H9 (cell line): ENCODE data around the gene OR6B2. TPM values are rescaled to one million over a fixed set of nuclear protein-coding genes. Genes with fewer than 3 reads are reported as not detected.

Experiments used
- DNase-seq: peaks from one replicate; pipeline ENCODE4 v3.0.0-alpha.2; 2017
- H2AFZ ChIP-seq: one replicate; pipeline ENCODE4 v1.6.1; 2013; ENCODE audit warnings: mild to moderate bottlenecking, low read length, control low read depth, moderate library complexity
- H2AK5ac ChIP-seq: 2 replicates; pipeline ENCODE4 v1.6.1; 2013; ENCODE audit warnings: low read length, control low read depth, mixed read lengths; ENCODE audit not compliant: insufficient read length
- H2BK120ac ChIP-seq: one replicate; pipeline ENCODE4 v1.6.1; 2013; ENCODE audit warnings: low read depth, mild to moderate bottlenecking, low read length, control low read depth, inconsistent platforms; ENCODE audit not compliant: poor library complexity, severe bottlenecking
- H2BK12ac ChIP-seq: 2 replicates; pipeline ENCODE4 v1.6.1; 2013; ENCODE audit warnings: low read length, control low read depth, mixed read lengths, low read depth; ENCODE audit not compliant: insufficient read length
- H2BK15ac ChIP-seq: 2 replicates; pipeline ENCODE4 v1.6.1; 2013; ENCODE audit warnings: low read depth, low read length, control low read depth
- H2BK20ac ChIP-seq: one replicate; pipeline ENCODE4 v1.6.1; 2013; ENCODE audit warnings: low read depth, mild to moderate bottlenecking, low read length, control low read depth, inconsistent platforms; ENCODE audit not compliant: poor library complexity, severe bottlenecking
- H2BK5ac ChIP-seq: 2 replicates; pipeline ENCODE4 v1.6.1; 2013; ENCODE audit warnings: low read length, control low read depth, mixed read lengths; ENCODE audit not compliant: insufficient read length
- H3K14ac ChIP-seq: 2 replicates; pipeline ENCODE4 v1.6.1; 2013; ENCODE audit warnings: low read length, control low read depth; ENCODE audit not compliant: insufficient read depth
- H3K18ac ChIP-seq: 2 replicates; pipeline ENCODE4 v1.6.1; 2013; ENCODE audit warnings: low read depth, mild to moderate bottlenecking, mixed read lengths, low read length, control low read depth; ENCODE audit not compliant: insufficient read length
- H3K23ac ChIP-seq: 2 replicates; pipeline ENCODE4 v1.6.1; 2013; ENCODE audit warnings: low read length, control low read depth, mixed read lengths, low read depth; ENCODE audit not compliant: insufficient read length
- H3K23me2 ChIP-seq: 2 replicates; pipeline ENCODE4 v1.6.1; 2013; ENCODE audit warnings: low read depth, mild to moderate bottlenecking, mixed read lengths, low read length, control low read depth; ENCODE audit not compliant: insufficient read length, poor library complexity, severe bottlenecking
- H3K27ac ChIP-seq: 2 replicates; pipeline ENCODE4 v1.5.1; 2013; ENCODE audit warnings: low read length, control low read depth, mixed read lengths, low read depth; ENCODE audit not compliant: insufficient read length
- H3K27me3 ChIP-seq: 2 replicates; pipeline ENCODE4 v1.6.1; 2013; ENCODE audit warnings: low read length, control low read depth, inconsistent platforms; ENCODE audit not compliant: insufficient read depth
- H3K4ac ChIP-seq: 2 replicates; pipeline ENCODE4 v1.6.1; 2013; ENCODE audit warnings: low read depth, mild to moderate bottlenecking, control low read depth, inconsistent platforms, low read length, moderate library complexity
- H3K4me1 ChIP-seq: 2 replicates; pipeline ENCODE4 v1.6.1; 2013; ENCODE audit warnings: low read length, control low read depth, inconsistent platforms; ENCODE audit not compliant: insufficient read depth
- H3K4me2 ChIP-seq: 2 replicates; pipeline ENCODE4 v1.6.1; 2013; ENCODE audit warnings: low read length, control low read depth, mixed read lengths; ENCODE audit not compliant: insufficient read length, insufficient read depth
- H3K56ac ChIP-seq: 2 replicates; pipeline ENCODE4 v1.6.1; 2013; ENCODE audit warnings: low read depth, mild to moderate bottlenecking, mixed read lengths, low read length, control low read depth; ENCODE audit not compliant: insufficient read length
- H3K79me1 ChIP-seq: 2 replicates; pipeline ENCODE4 v1.6.1; 2013; ENCODE audit warnings: low read depth, mild to moderate bottlenecking, moderate library complexity, low read length, control low read depth, inconsistent platforms; ENCODE audit not compliant: insufficient read depth, poor library complexity, severe bottlenecking
- H3K79me2 ChIP-seq: 2 replicates; pipeline ENCODE4 v1.6.1; 2013; ENCODE audit warnings: low read length, control low read depth, inconsistent platforms; ENCODE audit not compliant: insufficient read depth
- H3K9ac ChIP-seq: 2 replicates; pipeline ENCODE4 v1.6.1; 2013; ENCODE audit warnings: low read length, control low read depth, mixed read lengths; ENCODE audit not compliant: insufficient read length; ENCODE audit errors: extremely low read depth
- H3K9me3 ChIP-seq: one replicate; pipeline ENCODE4 v1.6.1; 2013; ENCODE audit warnings: low read depth, low read length, inconsistent platforms; ENCODE audit not compliant: control insufficient read depth
- H3T11ph ChIP-seq: one replicate; pipeline ENCODE4 v1.6.1; 2013; ENCODE audit warnings: mild to moderate bottlenecking, low read length, control low read depth, inconsistent platforms
- H4K20me1 ChIP-seq: one replicate; pipeline ENCODE4 v1.6.1; 2013; ENCODE audit not compliant: control insufficient read depth, insufficient read length, insufficient read depth
- H4K5ac ChIP-seq: 2 replicates; pipeline ENCODE4 v1.6.1; 2013; ENCODE audit warnings: low read depth, mild to moderate bottlenecking, mixed read lengths, low read length, control low read depth; ENCODE audit not compliant: insufficient read length
- H4K8ac ChIP-seq: replicated peaks from 2 replicates; pipeline ENCODE4 v1.6.1; 2013; ENCODE audit warnings: low read length, control low read depth, mixed read lengths, low read depth; ENCODE audit not compliant: insufficient read length
- H4K91ac ChIP-seq: 2 replicates; pipeline ENCODE4 v1.6.1; 2013; ENCODE audit warnings: low read depth, mild to moderate bottlenecking, moderate library complexity, mixed read lengths, low read length, control low read depth; ENCODE audit not compliant: insufficient read length
- H3K27ac Mint-ChIP-seq, 3 experiments: 2 replicates in 2 of 3; 3 replicates in 1 of 3; pipeline ENCODE4 v1.8.0; 2020 to 2021; ENCODE audit warnings: mixed read lengths in 3 of 3, mild to moderate bottlenecking in 1 of 3, moderate library complexity in 1 of 3
- H3K27me3 Mint-ChIP-seq: 2 replicates; pipeline ENCODE4 v1.8.0; 2021; ENCODE audit warnings: low read depth, mild to moderate bottlenecking, moderate library complexity, mixed read lengths
- H3K36me3 Mint-ChIP-seq, 3 experiments: 2 replicates in 2 of 3; 3 replicates in 1 of 3; pipeline ENCODE4 v1.8.0; 2020 to 2021; ENCODE audit warnings: low read depth in 3 of 3, mixed read lengths in 3 of 3; ENCODE audit not compliant: insufficient read depth in 1 of 3
- H3K4me1 Mint-ChIP-seq, 2 experiments: 2 replicates each; pipeline ENCODE4 v1.8.0; 2020; ENCODE audit warnings: mixed read lengths in 2 of 2
- H3K4me3 Mint-ChIP-seq, 2 experiments: 2 replicates in 1 of 2; 3 replicates in 1 of 2; pipeline ENCODE4 v1.8.0; 2020 to 2021; ENCODE audit warnings: mild to moderate bottlenecking in 2 of 2, mixed read lengths in 2 of 2, moderate library complexity in 1 of 2
- H3K9me3 Mint-ChIP-seq, 2 experiments: 2 replicates in 1 of 2; 3 replicates in 1 of 2; pipeline ENCODE4 v1.8.0; 2020; ENCODE audit warnings: mild to moderate bottlenecking in 2 of 2, mixed read lengths in 2 of 2, moderate library complexity in 1 of 2
- CTCF ChIP-seq: fragments of 200-600 bp; sonication (generic); conservative IDR thresholded peaks from 3 replicates; pipeline ENCODE4 v1.8.0; 2021; ENCODE audit warnings: antibody characterized with exemption, mild to moderate bottlenecking
- WGBS: extraction: QIAGEN DNeasy Blood & Tissue Kit; methylation state at CpG from one replicate; pipeline ENCODE4 v1.1.7; 2013; ENCODE audit warnings: missing lambda C conversion rate, low lambda C conversion rate, mixed read lengths; ENCODE audit not compliant: insufficient read length; ENCODE audit errors: extremely low coverage; 5-methylcytosine and 5-hydroxymethylcytosine counted together
- total RNA-seq: library from RNA; stranded (reverse); gene quantifications from 2 replicates; pipeline ENCODE4 v1.2.1, GENCODE V29; 2021

The OR6B2 gene
- total RNA-seq, 1 experiment from 2014 or later = not detected

- no peak overlapping the region for H3K56ac ChIP-seq
- no peak overlapping the region for H3T11ph ChIP-seq
- H3K9me3 ChIP-seq = no peaks in the 10 kb centered on the region
- no peak overlapping the region for H3K4me2 ChIP-seq
- Mint-ChIP-seq H3K27ac (no peak overlapping the region), H3K4me1 (peaks cover 3 to 5% of the 10 kb centered on the region in 2 experiments), H3K4me3 (no peak overlapping the region), H3K36me3 (peaks cover 23 to 79% (median 62%) of the 10 kb centered on the region in 3 experiments; a peak in 6 of 7 replicates), H3K27me3 (no peaks in the 10 kb centered on the region), H3K9me3 (no peaks in the 10 kb centered on the region)
- H2BK12ac ChIP-seq = no peak overlapping the region
- no peak overlapping the region for H2AFZ ChIP-seq
- no peak overlapping the region for H2BK120ac ChIP-seq
- no peaks in the 10 kb centered on the region for H3K79me1 ChIP-seq
- no peak for TF ChIP-seq CTCF
- H3K14ac ChIP-seq = no peak overlapping the region
- H3K9ac ChIP-seq = no peak overlapping the region
- WGBS = no CpG with 5 or more reads among the region's 7 CpGs
- no peak overlapping the region for H2AK5ac ChIP-seq
- no peaks in the 10 kb centered on the region for H3K23me2 ChIP-seq
- no peaks in the 10 kb centered on the region for H3K79me2 ChIP-seq
- H4K8ac ChIP-seq = no peak overlapping the region
- H3K18ac ChIP-seq = no peak overlapping the region
- H3K27ac ChIP-seq = no peak overlapping the region
- H4K20me1 ChIP-seq = no peaks in the 10 kb centered on the region
- no peak overlapping the region for H3K4ac ChIP-seq
- no peak for DNase-seq
- H2BK15ac ChIP-seq = no peak overlapping the region
- H4K5ac ChIP-seq = no peak overlapping the region
- no peak overlapping the region for H4K91ac ChIP-seq
- H3K4me1 ChIP-seq = no peaks in the 10 kb centered on the region
- no peak overlapping the region for H3K23ac ChIP-seq
- no peaks in the 10 kb centered on the region for H3K27me3 ChIP-seq
- H2BK5ac ChIP-seq = no peak overlapping the region
- H2BK20ac ChIP-seq = no peak overlapping the region
Observed at GRCh38 chr2:240002983-240003382, 27.2 kb downstream of the OR6B2 start.
